ENCODE measurements around the gene DYNLT1. TPM values are rescaled to one million over a fixed set of nuclear protein-coding genes. Genes with fewer than 3 reads are reported as not detected.

DYNLT1 gene
- total and polyA plus RNA-seq, 2 of the 13 experiments (the other 11 are each of a cell fraction or from before 2014, with no cell fraction given): 108 to 171 TPM

DNA sequence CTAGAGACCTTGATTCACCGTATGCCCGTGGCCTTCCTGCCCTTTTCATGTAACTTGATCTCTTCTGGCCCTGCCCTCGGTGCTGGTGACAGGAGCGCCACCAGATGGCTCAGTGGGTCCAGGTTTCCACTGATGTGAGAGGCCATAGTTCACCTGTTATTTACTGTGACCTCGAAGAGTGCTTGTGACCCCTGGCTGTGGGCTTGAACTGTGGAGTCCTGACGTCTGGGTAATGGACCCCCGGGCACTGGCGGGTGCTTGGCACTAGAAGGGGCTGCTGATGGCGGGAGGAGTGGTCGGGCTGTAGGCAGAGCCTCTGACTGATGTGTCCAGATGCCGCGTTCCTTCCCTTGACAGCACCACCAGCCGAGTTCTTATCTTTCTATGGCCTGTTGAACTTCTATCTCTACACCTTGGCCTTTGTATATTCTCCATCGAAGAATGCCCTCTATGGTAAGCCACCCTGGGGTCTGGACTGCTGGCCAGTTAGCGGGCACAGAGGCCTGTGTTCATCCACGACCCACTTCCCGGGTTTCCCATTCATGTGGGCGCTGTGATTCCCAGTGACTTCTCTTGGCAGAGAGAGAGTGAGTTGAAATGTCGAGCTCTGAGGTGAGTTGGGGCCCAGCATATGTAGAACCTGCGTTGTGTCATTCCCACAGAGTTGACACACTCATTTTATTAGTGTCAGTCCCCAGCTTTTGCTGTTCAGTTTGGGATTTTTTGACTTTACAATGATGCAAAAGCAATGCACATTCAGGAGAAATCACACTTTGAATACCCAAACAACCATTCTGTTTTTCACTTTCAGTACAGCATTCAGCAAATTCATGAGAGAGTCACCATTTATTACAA lies 14.9 kb downstream of the DYNLT1 start (continued):
- TF ChIP-seq ZNF687 (CRISPR knock-in tag; IDR thresholded peaks at IDR 0.05) (peak; percentile 78), ZNF251 (CRISPR knock-in tag; IDR thresholded peaks at IDR 0.05) (no peak), ZNF124 (CRISPR knock-in tag; IDR thresholded peaks at IDR 0.05) (no peak), PREB (CRISPR knock-in tag; IDR thresholded peaks at IDR 0.05) (no peak), SP140L (CRISPR knock-in tag; IDR thresholded peaks at IDR 0.05; ENCODE audit: borderline replicate concordance) (no peak), NFRKB (IDR thresholded peaks at IDR 0.05) (no peak), GABPB1 (CRISPR knock-in tag; IDR thresholded peaks at IDR 0.05) (no peak), ARID2 (CRISPR knock-in tag; IDR thresholded peaks at IDR 0.05; ENCODE audit: borderline replicate concordance) (no peak), IRF2 (CRISPR knock-in tag; IDR thresholded peaks at IDR 0.05) (peak; percentile 37; the same call in 1 of the 2 replicates)
- TF ChIP-seq, protein P1, sequence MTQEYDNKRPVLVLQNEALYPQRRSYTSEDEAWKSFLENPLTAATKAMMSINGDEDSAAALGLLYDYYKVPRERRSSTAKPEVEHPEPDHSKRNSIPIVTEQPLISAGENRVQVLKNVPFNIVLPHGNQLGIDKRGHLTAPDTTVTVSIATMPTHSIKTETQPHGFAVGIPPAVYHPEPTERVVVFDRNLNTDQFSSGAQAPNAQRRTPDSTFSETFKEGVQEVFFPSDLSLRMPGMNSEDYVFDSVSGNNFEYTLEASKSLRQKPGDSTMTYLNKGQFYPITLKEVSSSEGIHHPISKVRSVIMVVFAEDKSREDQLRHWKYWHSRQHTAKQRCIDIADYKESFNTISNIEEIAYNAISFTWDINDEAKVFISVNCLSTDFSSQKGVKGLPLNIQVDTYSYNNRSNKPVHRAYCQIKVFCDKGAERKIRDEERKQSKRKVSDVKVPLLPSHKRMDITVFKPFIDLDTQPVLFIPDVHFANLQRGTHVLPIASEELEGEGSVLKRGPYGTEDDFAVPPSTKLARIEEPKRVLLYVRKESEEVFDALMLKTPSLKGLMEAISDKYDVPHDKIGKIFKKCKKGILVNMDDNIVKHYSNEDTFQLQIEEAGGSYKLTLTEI (CRISPR knock-in tag; conservative IDR thresholded peaks at IDR 0.05): no peak
- TF ChIP-seq, protein P2, sequence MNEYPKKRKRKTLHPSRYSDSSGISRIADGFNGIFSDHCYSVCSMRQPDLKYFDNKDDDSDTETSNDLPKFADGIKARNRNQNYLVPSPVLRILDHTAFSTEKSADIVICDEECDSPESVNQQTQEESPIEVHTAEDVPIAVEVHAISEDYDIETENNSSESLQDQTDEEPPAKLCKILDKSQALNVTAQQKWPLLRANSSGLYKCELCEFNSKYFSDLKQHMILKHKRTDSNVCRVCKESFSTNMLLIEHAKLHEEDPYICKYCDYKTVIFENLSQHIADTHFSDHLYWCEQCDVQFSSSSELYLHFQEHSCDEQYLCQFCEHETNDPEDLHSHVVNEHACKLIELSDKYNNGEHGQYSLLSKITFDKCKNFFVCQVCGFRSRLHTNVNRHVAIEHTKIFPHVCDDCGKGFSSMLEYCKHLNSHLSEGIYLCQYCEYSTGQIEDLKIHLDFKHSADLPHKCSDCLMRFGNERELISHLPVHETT (CRISPR knock-in tag; conservative IDR thresholded peaks at IDR 0.05): no peak
- TF ChIP-seq, protein P3, sequence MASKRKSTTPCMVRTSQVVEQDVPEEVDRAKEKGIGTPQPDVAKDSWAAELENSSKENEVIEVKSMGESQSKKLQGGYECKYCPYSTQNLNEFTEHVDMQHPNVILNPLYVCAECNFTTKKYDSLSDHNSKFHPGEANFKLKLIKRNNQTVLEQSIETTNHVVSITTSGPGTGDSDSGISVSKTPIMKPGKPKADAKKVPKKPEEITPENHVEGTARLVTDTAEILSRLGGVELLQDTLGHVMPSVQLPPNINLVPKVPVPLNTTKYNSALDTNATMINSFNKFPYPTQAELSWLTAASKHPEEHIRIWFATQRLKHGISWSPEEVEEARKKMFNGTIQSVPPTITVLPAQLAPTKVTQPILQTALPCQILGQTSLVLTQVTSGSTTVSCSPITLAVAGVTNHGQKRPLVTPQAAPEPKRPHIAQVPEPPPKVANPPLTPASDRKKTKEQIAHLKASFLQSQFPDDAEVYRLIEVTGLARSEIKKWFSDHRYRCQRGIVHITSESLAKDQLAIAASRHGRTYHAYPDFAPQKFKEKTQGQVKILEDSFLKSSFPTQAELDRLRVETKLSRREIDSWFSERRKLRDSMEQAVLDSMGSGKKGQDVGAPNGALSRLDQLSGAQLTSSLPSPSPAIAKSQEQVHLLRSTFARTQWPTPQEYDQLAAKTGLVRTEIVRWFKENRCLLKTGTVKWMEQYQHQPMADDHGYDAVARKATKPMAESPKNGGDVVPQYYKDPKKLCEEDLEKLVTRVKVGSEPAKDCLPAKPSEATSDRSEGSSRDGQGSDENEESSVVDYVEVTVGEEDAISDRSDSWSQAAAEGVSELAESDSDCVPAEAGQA (IDR thresholded peaks at IDR 0.05; ENCODE audit: low read depth): no peak
- TF ChIP-seq, protein P3 (CRISPR knock-in tag; IDR thresholded peaks at IDR 0.05; ENCODE audit: borderline replicate concordance): no peak
- TF ChIP-seq, protein P4, sequence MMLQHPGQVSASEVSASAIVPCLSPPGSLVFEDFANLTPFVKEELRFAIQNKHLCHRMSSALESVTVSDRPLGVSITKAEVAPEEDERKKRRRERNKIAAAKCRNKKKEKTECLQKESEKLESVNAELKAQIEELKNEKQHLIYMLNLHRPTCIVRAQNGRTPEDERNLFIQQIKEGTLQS (CRISPR knock-in tag; IDR thresholded peaks at IDR 0.05): no peak
